Spleen (tissue), 11 donors: ENCODE data around the gene ECPAS. TPM values are rescaled to one million over a fixed set of nuclear protein-coding genes. Genes with fewer than 3 reads are reported as not detected.

ENCODE experiments used
- DNase-seq: peaks from one replicate; pipeline ENCODE4 v3.0.0-alpha.2; 2020
- H3K27ac ChIP-seq, 8 donors: fragments of 200-600 bp; sonication (generic) in 7 of 8; 1 replicate in 4 of 8; 2 replicates in 4 of 8; pipeline versions ENCODE4 v1.5.0 to v1.8.0; 2016 to 2021; ENCODE audit warnings: inconsistent platforms in 4 of 8, mild to moderate bottlenecking in 4 of 8, moderate library complexity in 1 of 8
- H3K27me3 ChIP-seq, 7 donors: fragments of 200-600 bp; sonication (generic) in 6 of 7; replicated peaks in 1 of 7; 1 replicate in 4 of 7; 2 replicates in 3 of 7; pipeline versions ENCODE4 v1.5.0 to v1.8.0; 2016 to 2021; ENCODE audit warnings: inconsistent platforms in 3 of 7, mild to moderate bottlenecking in 1 of 7
- H3K36me3 ChIP-seq, 6 donors: fragments of 200-600 bp; sonication (generic) in 5 of 6; 1 replicate in 4 of 6; 2 replicates in 2 of 6; pipeline versions ENCODE4 v1.5.0 to v1.8.0; 2016 to 2021; ENCODE audit warnings: inconsistent platforms in 2 of 6
- H3K4me1 ChIP-seq, 6 donors: fragments of 200-600 bp; sonication (generic) in 5 of 6; 1 replicate in 3 of 6; 2 replicates in 3 of 6; pipeline versions ENCODE4 v1.5.0 to v1.8.0; 2016 to 2021; ENCODE audit warnings: inconsistent platforms in 3 of 6
- H3K4me3 ChIP-seq, 8 donors: fragments of 200-600 bp; sonication (generic) in 7 of 8; 1 replicate in 4 of 8; 2 replicates in 4 of 8; pipeline versions ENCODE4 v1.5.0 to v1.8.0; 2016 to 2021; ENCODE audit warnings: inconsistent platforms in 4 of 8, mild to moderate bottlenecking in 4 of 8, moderate library complexity in 2 of 8
- H3K9me3 ChIP-seq, 8 donors: fragments of 200-600 bp; sonication (generic) in 7 of 8; 1 replicate in 4 of 8; 2 replicates in 4 of 8; pipeline versions ENCODE4 v1.5.0 to v1.8.0; 2016 to 2021; ENCODE audit warnings: inconsistent platforms in 4 of 8
- POLR2A ChIP-seq, 3 donors: fragments of 450-650 bp; IDR thresholded peaks; one replicate each; pipeline ENCODE4 v1.5.1; 2017; ENCODE audit warnings: antibody characterized with exemption in 3 of 3, mild to moderate bottlenecking in 1 of 3
- POLR2AphosphoS5 ChIP-seq, 3 donors: sonication (generic); formaldehyde crosslinking; IDR thresholded peaks; one replicate each; pipeline ENCODE4 v1.5.1; 2017; ENCODE audit warnings: antibody characterized with exemption in 3 of 3
- WGBS, 5 donors: extraction: QIAGEN DNeasy Blood & Tissue Kit in 3 of 5; methylation state at CpG; one replicate each; pipeline versions ENCODE4 v1.1.5 to v1.1.7; 2013 to 2018; 5-methylcytosine and 5-hydroxymethylcytosine counted together
- intact Hi-C: fragments of 100-400 bp; cut with DNase I; formaldehyde crosslinking; loops from one replicate; pipeline ENCODE4 v1.15.0; 2023; ENCODE audit warnings: low total_unique reads
- polyA plus RNA-seq, 3 donors: library from polyadenylated mRNA; stranded (reverse); fragments of 200-250 nt; gene quantifications; one replicate each; pipeline ENCODE4 v1.2.1, GENCODE V29; 2013
- total RNA-seq, 7 donors: library from RNA; depleted of rRNA in 3 of 7; stranded (reverse); fragments of >200 nt in 3 of 7; fragmentation: NEBNext Ultra II Directional in 4 of 7; extraction: Animal tissue kit (Norgen Biotek cat#: 25700) in 4 of 7; gene quantifications; one replicate each; pipeline versions ENCODE4 v1.1.0 to v1.2.1, GENCODE V29; 2016 to 2021
- TF ChIP-seq, protein P1 (sequence below), 11 experiments: fragments of 200-600 bp in 7 of 11; fragments of 450-650 bp in 4 of 11; sonication (generic) in 4 of 11; IDR thresholded peaks in 8 of 11; conservative IDR thresholded peaks in 3 of 11; 1 replicate in 7 of 11; 2 replicates in 4 of 11; pipeline versions ENCODE4 v1.4.0 to v1.8.0; 2016 to 2021; ENCODE audit warnings: antibody characterized with exemption in 11 of 11, inconsistent platforms in 4 of 11, mild to moderate bottlenecking in 1 of 11
- donor health status: healthy with polysubstance abuse.
- donor health status: DM: no; HTN: no; CAD: no; lungs with moderate emphysema.
- donor health status: DM: no; HTN: no; CAD: no.
- donor health status: Bipolar disorder and iron deficiency.
- donor health status: healthy.
- donor health status: DM: no; HTN: no; CAD: no.
- donor health status: DM: yes; HTN: yes; CAD: no.

Gene ECPAS
- total and polyA plus RNA-seq, 10 donors, result 7.5 to 71.2 (median 56.2) TPM

DNA sequence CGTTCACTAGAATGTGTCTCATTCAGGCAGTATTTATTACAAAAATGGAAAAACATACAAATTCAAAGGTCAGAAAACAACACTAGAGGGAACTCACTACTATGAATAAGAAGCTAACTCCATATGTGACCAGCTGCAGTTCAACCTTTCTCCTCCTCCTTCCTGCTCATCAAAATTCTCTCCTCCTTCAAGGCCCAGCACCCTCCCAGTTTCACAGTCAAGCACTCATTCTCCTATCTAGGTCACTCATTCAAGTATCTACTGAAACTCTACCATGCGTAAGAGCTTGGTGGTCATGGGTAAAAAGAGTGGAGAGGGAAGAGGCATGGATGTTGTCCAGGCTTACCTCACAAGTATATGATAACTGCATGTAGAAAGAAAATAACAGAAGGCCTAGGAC is 27.7 kb downstream of the ECPAS start:
- peaks cover 0 to 7% (median 6%) of the 10 kb centered on the region in 8 donors for H3K9me3 ChIP-seq
- H3K27me3 ChIP-seq, result no peaks in the 10 kb centered on the region
- TF ChIP-seq, protein P1, sequence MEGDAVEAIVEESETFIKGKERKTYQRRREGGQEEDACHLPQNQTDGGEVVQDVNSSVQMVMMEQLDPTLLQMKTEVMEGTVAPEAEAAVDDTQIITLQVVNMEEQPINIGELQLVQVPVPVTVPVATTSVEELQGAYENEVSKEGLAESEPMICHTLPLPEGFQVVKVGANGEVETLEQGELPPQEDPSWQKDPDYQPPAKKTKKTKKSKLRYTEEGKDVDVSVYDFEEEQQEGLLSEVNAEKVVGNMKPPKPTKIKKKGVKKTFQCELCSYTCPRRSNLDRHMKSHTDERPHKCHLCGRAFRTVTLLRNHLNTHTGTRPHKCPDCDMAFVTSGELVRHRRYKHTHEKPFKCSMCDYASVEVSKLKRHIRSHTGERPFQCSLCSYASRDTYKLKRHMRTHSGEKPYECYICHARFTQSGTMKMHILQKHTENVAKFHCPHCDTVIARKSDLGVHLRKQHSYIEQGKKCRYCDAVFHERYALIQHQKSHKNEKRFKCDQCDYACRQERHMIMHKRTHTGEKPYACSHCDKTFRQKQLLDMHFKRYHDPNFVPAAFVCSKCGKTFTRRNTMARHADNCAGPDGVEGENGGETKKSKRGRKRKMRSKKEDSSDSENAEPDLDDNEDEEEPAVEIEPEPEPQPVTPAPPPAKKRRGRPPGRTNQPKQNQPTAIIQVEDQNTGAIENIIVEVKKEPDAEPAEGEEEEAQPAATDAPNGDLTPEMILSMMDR (IDR thresholded peaks at IDR 0.05 in 8 of 11, conservative IDR thresholded peaks at IDR 0.05 in 3 of 11), result no peak
- intact Hi-C loops, result no loop called here
- H3K36me3 ChIP-seq, result no peaks in the 10 kb centered on the region
- H3K27ac ChIP-seq, result peak overlapping the region in 4 of 8 donors; percentile 6 to 49 (median 12)
- no peak for DNase-seq
- WGBS, 5 donors, result 56 to 71% (median 64%) methylated on average over 2 of the region's 2 CpGs
- peaks cover 19 to 50% (median 34%) of the 10 kb centered on the region in 6 donors for H3K4me1 ChIP-seq
- H3K4me3 ChIP-seq, result no peak overlapping the region

DNA sequence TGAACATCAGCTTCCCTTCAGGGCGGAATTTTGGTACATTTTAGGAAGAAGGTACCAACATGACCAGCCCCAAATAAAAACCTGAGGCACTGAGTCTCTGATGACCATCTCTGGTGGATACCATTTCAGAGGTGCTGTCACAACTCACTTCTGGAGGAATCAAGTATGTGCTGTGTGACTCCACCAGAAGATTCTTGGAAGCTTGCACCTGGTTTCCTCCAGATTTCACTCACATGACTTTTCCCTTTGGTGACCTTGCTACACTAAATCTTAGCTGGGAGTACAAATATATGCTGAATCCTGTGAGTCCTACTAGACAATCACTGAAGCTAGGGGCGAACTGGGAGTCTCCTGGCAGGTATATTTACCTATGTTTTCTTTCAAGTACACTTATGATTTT is 28.5 kb downstream of the ECPAS start:
- no peak for DNase-seq
- no peak overlapping the region for H3K4me3 ChIP-seq
- TF ChIP-seq, protein P1 (IDR thresholded peaks at IDR 0.05 in 8 of 11, conservative IDR thresholded peaks at IDR 0.05 in 3 of 11), result no peak
- no peak for TF ChIP-seq POLR2A (IDR thresholded peaks at IDR 0.05)
- no peak for TF ChIP-seq POLR2AphosphoS5 (IDR thresholded peaks at IDR 0.05)
- no peaks in the 10 kb centered on the region for H3K27me3 ChIP-seq
- H3K9me3 ChIP-seq, result no peaks in the 10 kb centered on the region
- peaks cover 0 to 5% (median 0%) of the 10 kb centered on the region in 6 donors for H3K36me3 ChIP-seq
- H3K4me1 ChIP-seq, result peaks cover 19 to 50% (median 34%) of the 10 kb centered on the region in 6 donors
- no peak overlapping the region for H3K27ac ChIP-seq
- intact Hi-C loops, result no loop called here
- WGBS, 5 donors, result 90 to 100% (median 96%) methylated on average over 2 of the region's 2 CpGs

DNA sequence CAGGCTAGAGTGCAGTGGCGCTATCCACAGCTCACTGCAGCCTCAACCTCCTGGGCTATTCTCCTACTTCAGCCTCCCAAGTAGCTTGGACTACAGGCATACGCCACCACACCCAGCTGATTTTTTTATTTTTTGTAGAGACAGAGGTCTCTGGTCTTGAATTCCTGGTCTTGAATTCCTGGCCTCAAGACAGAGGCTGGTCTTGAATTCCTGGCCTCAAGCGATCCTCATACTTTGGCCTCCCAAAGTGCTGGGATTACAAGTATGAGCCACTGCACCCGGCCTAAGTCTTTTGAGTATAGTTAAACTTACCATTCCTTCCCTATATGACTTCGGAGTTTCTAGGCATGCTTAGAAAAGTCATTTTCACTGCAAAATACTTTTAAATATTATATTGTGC is 29.4 kb downstream of the ECPAS start:
- intact Hi-C loops, result no loop called here
- peaks cover 0 to 14% (median 0%) of the 10 kb centered on the region in 6 donors for H3K36me3 ChIP-seq

DNA sequence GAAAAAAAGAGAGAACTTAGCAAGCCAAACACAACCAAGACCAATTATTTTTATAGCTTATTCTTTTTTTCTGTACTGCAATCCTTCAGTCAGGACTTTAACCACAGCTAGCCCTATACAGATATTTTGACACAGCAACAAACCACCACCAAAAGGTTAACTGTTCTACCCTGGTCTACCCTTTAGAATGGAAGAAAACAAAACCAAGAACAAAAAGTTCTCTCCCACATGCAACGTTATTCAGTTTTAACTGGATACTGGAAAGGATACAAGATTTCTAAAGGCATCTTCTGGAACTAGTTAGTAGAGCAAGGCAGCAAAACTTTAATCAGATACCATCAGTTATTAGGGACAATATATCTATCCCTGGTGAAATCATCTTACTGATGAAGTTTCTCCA is 32.6 kb downstream of the ECPAS start:
- peaks cover 0 to 33% (median 2%) of the 10 kb centered on the region in 6 donors for H3K36me3 ChIP-seq
- no peak for TF ChIP-seq POLR2AphosphoS5 (IDR thresholded peaks at IDR 0.05)
- TF ChIP-seq, protein P1 (IDR thresholded peaks at IDR 0.05 in 8 of 11, conservative IDR thresholded peaks at IDR 0.05 in 3 of 11), result no peak
- TF ChIP-seq POLR2A (IDR thresholded peaks at IDR 0.05), result no peak
- peaks cover 0 to 26% (median 12%) of the 10 kb centered on the region in 6 donors for H3K4me1 ChIP-seq
- no peaks in the 10 kb centered on the region for H3K9me3 ChIP-seq
- no peak overlapping the region for H3K4me3 ChIP-seq
- no peaks in the 10 kb centered on the region for H3K27me3 ChIP-seq
- 57 to 82% (median 80%) methylated on average over 1 of the region's 1 CpG for WGBS, 5 donors
- intact Hi-C loops, result no loop called here
- H3K27ac ChIP-seq, result no peak overlapping the region
- no peak for DNase-seq

More for the DNA sequence above, 29.4 kb downstream of the ECPAS start:
- no peak for DNase-seq
- H3K27me3 ChIP-seq, result no peaks in the 10 kb centered on the region
- TF ChIP-seq POLR2A (IDR thresholded peaks at IDR 0.05), result no peak
- TF ChIP-seq POLR2AphosphoS5 (IDR thresholded peaks at IDR 0.05), result no peak
- TF ChIP-seq, protein P1 (IDR thresholded peaks at IDR 0.05 in 8 of 11, conservative IDR thresholded peaks at IDR 0.05 in 3 of 11), result no peak
- no peaks in the 10 kb centered on the region for H3K9me3 ChIP-seq
- no peak overlapping the region for H3K27ac ChIP-seq
- H3K4me3 ChIP-seq, result no peak overlapping the region
- WGBS, 5 donors, result 96 to 98% (median 97%) methylated on average over 5 of the region's 5 CpGs
- H3K4me1 ChIP-seq, result peaks cover 19 to 50% (median 34%) of the 10 kb centered on the region in 6 donors
